ENCODE measurements around the gene WTAP.
"Not testable (repeated sequence)": the region's sequence is repeated elsewhere in the genome, so short reads cannot be mapped to it uniquely, and the experiment has no call there.

Gene WTAP

DNA sequence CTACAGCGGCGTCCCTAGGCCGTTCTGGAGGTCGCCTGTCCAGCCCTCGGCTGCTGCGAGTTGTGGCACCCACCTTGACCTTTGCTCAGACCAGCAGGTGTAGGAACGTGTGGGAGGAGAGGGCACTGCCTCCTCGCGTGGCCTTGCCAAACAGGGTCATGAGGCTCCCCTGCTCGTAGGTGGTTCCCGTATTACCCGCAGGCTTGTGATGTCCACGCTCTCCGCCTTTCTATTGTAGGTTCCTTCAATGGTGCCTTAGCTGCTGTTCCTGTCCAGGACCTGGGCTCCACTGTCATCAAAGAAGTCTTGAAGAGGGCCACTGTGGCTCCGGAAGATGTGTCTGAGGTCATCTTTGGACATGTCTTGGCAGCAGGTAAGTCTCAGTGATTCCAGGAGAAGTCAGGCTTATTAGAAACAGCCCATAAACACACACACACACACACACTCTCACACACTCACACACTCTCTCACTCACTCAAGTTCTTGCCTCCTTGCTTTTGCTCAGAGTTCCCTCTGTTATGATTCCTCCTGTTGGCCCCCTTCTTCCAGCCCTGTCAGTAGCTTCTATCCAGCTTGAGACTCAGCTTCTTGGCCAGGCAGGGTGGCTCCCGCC, 35.5 kb downstream of the WTAP start:
- DNase-seq = no peak

DNA sequence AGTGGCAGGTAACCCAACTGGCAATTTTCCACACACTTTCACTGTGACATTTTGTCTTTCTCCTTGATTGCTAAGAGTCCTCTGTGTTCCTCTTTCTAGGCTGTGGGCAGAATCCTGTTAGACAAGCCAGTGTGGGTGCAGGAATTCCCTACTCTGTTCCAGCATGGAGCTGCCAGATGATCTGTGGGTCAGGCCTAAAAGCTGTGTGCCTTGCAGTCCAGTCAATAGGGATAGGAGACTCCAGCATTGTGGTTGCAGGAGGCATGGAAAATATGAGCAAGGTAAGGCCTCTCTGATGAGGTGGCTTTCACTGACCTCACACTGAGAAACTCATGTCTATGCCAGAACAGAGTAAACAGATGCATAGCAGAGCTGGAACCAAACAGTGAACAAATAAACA, 39.6 kb downstream of the WTAP start:
- no peak for DNase-seq

DNA sequence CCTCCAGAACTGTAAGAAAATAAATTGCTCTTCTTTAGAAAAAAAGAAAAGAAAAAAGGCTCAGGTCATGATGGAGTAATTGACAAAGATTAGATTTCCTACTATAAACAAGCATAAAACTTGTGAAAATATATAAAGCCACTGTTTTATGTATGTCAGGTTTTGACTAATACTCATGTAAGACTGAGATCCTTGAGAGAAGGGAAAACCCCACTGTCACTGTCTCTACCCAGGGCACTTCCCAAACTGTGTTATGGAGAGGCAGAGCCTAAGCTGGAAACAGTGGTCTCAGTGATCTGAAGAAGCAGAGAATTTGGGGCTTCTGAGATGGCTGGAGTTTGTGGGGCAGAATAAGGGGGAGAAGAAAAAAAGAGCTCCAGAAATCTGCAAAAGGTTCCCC, 42.2 kb downstream of the WTAP start:
- DNase-seq = no peak

DNA sequence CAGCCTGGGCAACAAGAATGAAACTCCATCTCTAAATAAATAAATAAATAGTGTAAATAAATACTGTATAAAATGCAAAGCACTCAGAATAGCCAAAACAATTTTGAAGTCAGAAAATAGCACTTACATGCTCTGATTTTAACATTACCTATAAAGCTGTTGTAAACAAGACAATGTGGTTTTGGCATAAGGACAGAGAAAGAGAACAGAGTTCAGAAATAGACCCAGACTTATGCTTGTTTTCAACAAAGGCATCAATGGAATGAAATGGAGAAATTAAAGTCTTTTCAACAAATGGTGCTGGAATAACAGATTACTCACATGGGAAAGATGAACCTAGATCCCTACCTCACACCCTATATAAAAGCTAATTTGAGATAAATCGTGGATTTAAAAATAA, 44.9 kb downstream of the WTAP start:
- no peak for DNase-seq

DNA sequence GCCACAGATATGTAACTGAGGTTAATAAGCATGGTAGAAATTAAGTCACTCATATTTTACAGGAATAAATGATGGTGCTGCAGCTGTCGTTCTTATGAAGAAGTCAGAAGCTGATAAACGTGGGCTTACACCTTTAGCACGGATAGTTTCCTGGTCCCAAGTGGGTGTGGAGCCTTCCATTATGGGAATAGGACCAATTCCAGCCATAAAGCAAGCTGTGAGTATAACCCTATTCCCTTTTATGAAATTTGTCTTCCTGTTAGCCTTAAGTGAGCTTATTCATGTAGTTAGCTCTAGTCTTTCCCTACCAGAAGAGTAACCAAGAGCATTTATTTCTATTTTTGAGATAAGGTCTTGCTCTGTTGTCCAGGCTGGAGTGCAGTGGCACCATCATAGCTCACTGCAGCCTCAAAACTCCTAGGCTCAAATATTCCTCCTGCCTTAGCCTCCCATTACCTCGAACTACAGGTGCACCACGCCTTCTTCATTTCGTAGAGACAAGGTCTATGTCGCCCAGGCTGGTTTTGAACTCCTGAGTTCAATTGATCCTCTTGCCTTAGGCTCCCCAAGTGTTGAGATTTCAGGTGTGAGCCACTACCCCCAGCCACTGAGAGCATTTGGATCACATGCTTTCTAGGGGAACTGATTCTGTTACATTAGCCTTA, 50.1 kb downstream of the WTAP start:
- DNase-seq = no peak

DNA sequence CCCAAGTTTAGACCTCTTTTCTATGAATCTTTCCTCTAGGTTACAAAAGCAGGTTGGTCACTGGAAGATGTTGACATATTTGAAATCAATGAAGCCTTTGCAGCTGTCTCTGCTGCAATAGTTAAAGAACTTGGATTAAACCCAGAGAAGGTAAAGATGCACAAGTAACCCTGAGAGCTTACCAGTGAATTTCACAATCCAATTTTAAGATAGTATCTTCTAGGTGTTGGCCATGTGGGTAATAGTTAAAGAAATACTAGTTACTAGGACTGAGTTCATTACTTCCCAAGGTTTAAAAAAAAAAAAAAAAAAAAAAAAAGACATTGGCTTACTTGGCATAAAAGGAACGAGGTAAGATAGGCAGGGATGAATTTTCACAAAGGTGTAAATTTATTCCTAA, 50.8 kb downstream of the WTAP start:
- no peak for DNase-seq

DNA sequence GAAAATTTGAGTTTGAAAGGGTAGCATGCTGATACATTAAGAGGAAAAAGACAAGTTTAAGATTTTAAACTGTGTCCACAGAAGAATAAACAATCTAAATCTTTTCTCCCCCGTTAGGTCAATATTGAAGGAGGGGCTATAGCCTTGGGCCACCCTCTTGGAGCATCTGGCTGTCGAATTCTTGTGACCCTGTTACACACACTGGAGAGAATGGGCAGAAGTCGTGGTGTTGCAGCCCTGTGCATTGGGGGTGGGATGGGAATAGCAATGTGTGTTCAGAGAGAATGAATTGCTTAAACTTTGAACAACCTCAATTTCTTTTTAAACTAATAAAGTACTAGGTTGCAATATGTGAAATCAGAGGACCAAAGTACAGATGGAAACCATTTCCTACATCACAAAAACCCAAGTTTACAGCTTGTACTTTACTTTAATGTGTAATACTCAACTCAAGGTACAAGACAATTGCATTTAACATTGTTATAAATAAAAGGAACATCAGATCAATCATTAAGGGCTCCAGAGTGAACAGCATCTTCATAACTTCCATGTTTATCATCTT, 51.3 kb downstream of the WTAP start:
- DNase-seq = no peak

DNA sequence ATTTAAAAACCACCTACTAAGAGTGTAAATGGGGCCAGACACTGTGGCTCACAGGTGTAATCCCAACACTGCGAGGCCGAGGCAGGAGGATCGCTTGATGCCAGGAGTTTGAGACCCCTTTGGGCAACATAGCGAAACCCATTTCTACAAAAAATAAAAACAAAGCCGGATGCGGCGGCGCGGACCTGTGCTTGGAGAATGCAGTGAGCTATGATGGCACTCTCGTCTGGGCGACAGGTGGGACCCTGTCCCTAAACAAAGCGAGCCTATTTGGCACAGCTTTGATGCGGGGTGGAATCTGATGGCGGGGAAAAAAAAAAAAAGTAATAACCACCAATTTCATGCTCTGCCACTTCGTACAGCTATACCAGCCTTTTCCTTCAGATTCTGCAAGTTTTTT, 61.0 kb downstream of the WTAP start:
- no peak for DNase-seq

DNA sequence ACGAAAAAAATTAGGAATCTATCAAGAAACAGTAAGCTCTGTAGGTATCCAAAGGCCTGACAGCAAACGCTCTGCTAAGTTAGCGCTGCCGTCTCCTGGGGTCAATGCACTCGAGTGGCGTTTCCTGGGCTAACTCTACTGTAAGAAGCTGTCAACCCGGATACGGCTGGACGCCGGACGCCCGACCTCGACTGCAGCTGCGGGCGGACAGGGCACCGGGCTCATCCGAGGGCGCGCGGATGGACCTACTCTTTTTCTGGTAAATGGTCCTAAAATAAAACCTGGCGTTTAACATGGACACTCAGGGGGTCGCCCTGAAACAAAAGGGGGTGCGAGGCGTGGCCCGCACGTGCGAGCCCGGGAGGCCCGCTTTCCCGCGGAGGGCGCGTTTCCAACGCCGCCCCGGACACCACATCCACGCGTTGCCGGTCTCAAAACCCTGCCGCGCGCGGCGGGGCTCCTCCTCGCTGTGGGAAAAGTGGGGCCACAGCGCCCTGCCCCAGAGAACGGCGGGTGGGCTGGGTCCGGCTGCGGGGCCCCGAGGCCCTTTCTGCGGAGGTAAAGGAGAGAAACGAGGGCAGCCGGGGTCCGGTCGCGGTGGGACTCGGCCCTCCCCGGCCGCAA, 61.6 kb downstream of the WTAP start:
- no peak for DNase-seq

DNA sequence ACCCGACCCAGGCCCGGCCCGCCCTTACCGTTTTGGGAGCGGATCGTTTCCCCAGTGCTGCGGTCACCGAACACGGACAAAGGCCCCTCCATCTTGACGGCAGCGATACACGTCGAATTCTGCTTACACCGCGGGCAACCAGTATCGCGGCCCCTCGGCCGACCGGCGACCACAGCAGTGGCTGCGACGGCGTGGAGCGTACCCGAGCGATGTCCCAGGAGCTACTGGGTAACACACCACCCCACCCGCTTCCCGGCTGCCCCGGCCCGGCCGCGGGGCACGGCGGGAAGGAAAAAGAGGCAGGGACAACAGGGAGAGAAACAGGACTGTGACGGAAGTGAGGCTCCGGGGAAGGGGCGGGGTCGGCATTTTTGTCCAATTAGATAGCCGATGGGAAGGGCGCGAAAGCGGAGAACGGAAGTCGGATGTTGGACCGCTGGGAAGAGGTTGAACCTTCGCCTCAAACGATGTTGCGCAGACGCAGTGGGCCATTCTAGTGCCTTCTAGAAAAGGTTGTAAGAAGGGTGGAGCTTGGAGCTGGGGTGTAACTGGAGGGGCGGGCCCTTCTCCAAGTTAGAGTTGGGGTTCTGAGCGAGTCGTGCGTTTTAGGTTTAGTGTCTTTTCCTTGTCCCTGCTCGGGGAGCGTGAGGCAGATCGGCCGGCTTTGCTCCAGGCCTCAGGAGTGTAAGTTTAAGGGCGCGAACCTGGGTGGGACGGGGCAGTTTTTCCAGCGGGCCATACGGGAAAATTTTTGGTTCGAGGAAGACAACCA, 62.3 kb downstream of the WTAP start, which contains the start of gene TCP1:
Gene TCP1 (minus strand): TSS at position 226 of the 772 bp plus-strand sequence. CDS start 134 bp downstream, at position 92.
- DNase-seq = peak; percentile 99

DNA sequence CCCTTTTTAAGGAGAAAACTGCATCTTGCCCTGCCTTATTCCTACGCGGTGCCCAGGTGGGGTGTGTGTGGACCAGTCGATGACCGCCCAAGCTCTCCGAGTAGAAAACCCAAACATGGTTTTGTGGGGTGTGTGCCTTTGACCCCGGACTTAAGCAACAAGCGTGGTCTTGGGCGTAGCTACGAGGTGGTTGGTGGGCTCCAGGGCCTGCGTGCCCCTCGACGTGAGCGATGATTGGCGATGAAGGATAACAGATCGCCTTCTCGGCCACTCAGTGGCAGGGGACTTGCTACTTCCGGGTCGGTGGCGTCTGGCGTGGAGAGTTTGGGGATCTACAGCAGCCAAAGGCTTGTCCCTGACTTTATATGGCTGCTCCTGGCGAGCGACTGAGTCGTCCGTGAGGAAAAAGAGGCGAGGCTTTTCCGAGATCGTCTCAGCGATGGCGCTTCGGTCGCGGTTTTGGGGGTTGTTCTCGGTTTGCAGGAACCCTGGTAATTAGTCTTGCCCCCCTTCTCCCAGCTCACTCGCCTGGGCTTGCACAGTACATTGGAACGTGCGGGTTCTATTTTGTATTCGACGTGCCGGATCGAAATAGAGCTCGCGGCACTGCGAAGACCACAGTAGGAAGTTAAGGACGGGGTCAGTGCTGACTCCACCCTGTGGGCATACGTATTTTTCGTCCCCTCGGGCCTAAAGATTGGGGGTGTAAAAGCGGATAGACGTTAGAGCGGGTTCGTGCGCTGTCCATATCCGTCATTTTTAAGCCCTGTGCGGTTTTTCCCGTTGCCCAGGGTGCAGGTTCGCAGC, 63.0 kb downstream of the WTAP start, which contains the start of gene MRPL18:
Gene MRPL18 (plus strand): TSS at position 319 of the 807 bp plus-strand sequence. CDS start 121 bp downstream, at position 440.
- DNase-seq = peak; percentile 96

DNA sequence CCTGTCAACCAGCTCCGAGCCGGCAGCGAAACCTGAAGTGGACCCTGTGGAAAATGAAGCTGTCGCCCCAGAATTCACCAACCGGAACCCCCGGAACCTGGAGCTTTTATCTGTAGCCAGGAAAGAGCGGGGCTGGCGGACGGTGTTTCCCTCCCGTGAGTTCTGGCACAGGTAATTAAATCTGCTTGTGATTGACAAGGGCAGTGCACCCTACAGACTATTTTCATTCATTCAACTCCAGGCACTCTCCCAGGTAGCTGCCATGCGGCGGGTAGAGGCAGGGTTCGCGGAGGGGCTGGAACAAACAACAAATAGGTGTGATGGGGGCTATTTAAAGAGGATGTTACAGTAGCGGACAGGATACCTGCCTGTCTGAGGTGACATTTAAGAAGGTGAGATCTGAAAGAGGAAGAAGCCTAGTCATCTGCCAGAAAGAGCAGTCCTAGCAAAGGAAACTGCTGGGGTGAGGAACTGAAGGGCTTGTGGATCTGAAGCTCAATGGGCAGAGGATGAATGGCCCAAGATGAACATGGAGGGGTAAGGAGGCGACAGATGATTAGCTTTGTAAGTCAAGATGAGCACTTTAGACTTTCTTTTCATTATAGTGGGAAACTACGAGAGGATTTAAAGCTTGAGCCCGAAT, 63.8 kb downstream of the WTAP start:
- no peak for DNase-seq

DNA sequence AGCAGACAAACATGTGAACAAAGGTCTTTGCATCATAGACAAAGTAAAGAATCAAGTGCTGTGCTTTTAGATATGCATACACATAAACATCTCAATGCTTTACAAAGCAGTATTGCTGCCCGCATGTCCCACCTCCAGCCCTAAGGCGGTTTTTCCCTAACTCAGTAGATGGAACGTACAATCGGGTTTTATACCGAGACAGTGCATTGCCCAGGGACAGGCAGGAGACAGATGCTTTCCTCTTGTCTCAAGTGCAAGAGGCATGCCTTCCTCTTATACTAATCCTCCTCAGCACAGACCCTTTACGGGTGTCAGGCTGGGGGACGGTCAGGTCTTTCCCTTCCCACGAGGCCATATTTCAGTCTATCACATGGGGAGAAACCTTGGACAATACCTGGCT, 67.7 kb downstream of the WTAP start:
- not testable (repeated sequence) for DNase-seq

DNA sequence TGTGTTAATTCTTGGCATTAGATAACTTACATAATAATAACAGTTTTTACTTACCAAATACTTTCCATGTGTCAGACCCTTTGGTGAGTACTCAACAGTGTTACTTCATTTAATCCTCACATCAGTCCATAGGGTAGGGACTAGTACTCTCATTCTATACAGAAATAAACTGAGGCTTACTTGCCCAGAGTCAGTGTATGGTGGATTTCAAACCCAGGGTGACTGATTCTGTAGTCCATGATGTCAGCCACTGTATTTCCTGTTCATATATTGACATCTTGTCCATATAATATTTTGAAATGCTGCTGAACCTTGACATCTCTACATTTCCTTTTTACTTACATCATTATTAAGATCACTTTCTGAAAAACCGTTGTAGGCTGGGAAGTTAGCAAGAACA, 70.2 kb downstream of the WTAP start:
- DNase-seq = no peak

DNA sequence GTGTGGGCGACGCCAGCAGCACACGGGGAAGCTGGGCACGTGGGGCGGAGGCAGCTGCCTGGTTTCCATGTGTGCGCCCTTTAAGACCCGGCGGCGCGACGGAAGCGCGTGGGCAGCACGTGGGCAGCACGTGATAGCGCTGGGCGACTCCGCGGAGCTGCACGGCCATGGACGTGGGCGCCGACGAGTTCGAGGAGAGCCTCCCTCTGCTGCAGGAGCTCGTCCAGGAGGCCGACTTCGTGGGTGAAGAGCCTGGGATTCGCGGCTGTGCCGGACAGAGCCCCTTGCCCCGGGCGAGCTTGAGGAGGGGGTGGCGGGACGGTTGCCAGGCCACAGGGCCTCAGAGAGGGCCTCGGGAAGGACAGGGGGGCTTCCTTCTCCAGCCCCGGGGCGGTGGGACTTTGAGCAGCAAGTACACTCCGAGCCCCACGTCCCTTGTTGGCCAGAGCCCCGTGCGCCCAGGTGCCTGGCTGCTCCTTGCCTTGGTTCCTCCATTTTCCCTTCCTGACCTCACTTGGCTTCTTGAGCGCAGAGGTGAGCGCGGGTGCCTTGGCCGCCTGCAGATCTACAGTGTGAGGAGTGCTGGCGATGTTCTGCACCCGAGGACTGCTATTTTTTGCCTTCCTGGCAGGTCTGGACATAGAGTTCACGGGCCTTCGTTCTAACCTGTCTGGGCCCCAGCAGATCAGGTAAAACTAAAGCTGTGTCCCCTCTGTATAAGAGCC, 73.0 kb downstream of the WTAP start, which contains the start of gene PNLDC1:
Gene PNLDC1 (plus strand): TSS at position 136 of the 725 bp plus-strand sequence. CDS start 32 bp downstream, at position 168.
- DNase-seq = no peak

DNA sequence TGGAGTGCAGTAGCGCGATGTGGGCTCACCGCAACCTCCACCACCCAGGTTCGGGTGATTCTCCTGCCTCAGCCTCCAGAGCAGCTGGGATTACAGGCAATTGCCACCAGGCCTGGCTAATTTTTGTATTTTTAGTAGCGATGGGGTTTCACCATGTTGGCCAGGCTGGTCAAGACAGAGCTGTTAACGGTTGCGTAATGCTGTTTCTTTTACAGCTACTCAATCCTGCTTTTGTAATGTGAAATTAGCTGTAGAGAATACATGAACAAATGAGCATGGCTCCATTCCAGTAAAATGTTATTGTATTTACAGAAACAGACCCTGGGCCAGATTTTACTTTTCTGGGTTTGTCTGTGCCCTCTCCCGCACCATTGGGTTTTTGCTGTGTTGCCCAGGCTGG, 74.6 kb downstream of the WTAP start:
- no peak for DNase-seq

DNA sequence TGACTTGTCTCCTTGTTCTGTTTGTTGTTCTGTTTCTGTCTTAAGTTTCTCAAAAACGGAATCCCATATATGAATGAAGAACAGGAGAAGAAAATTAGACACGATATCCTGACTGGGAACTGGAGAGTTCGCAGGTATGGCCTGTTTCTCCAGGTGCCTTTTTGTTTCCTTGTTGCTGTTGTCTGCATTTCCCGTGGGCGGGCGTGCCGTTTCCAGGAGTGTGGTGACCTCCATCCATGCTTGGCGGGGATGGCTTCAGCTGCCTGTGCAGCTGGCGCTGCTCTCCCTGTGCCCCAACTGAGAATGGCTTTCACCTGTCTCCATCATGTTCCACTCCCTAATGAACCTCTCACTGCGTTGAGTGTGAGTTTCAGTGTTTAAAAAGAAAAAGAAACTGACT, 77.2 kb downstream of the WTAP start:
- no peak for DNase-seq

DNA sequence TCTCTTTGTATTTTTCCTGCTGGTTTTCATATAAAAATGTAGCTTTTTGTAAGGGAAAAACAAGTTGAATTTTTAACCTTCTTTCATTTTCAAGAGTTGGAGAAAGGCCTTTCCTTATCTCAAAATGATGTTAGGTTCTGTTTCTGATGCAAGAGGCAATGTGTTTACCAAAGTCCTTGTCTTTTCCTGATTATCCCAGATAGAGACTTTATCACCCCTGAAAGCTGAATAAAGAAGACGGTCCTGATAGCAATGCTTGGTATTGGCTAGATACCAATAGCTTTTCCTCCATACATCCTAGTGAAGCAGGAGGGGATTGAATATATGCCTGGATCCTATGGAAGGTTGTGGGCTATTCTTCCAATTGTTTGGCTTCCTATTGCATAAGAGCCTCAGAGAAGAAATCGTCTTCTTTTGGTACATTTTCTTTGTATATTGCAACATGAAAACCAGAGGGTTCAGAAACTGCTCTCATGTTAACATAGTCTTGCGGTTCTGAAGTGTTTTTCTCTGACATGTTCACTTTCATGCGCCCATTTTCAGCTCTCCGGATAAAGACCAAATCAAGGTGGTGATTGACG, 78.2 kb downstream of the WTAP start:
- DNase-seq = no peak

Data from NCI-H1436 (cell line).